Measurements from ENCODE around the gene RUNX1.

- TF ChIP-seq CTCF (conservative IDR thresholded peaks at IDR 0.05; ENCODE audit: low read depth, low read length), result no peak
- TF ChIP-seq EZH2 (IDR thresholded peaks at IDR 0.05; ENCODE audit: borderline replicate concordance, low read depth, low read length, poor library complexity, severe bottlenecking), result no peak
Observed at GRCh38 chr21:34945288-34945687, 103.8 kb downstream of the RUNX1 start.

All from A673 (cell line).